ENCODE data around the gene USP44.

The USP44 gene

DNA sequence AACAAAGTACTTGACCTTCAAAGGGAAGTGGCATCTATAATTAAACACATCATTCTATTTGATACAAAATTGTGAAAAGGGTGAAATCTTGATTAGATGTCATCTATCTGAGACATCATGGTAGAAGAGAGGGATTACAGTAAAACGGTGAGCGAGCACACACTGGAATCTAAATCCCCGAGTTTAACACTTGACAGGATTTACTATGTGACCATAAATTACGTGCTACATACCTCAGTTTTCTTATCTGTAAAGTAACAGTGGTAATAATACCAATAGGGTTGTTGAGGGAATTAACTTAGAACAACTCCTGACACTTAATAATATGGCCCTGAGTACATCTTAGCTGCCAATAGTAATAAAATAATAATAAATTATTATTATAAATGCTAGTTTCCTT is 13.3 kb downstream of the USP44 start:
- no peak for TF ChIP-seq EZH2phosphoT487 (conservative IDR thresholded peaks at IDR 0.05; ENCODE audit: low read length)
- TF ChIP-seq, protein P1, sequence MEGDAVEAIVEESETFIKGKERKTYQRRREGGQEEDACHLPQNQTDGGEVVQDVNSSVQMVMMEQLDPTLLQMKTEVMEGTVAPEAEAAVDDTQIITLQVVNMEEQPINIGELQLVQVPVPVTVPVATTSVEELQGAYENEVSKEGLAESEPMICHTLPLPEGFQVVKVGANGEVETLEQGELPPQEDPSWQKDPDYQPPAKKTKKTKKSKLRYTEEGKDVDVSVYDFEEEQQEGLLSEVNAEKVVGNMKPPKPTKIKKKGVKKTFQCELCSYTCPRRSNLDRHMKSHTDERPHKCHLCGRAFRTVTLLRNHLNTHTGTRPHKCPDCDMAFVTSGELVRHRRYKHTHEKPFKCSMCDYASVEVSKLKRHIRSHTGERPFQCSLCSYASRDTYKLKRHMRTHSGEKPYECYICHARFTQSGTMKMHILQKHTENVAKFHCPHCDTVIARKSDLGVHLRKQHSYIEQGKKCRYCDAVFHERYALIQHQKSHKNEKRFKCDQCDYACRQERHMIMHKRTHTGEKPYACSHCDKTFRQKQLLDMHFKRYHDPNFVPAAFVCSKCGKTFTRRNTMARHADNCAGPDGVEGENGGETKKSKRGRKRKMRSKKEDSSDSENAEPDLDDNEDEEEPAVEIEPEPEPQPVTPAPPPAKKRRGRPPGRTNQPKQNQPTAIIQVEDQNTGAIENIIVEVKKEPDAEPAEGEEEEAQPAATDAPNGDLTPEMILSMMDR (IDR thresholded peaks at IDR 0.05; ENCODE audit: insufficient read depth, low read length, poor library complexity, severe bottlenecking), result no peak
- no peak overlapping the region for H3K9ac ChIP-seq (ENCODE audit: low read length)
- no peak overlapping the region for H2AFZ ChIP-seq (ENCODE audit: low read depth, low read length, severe bottlenecking)
- H3K36me3 ChIP-seq (ENCODE audit: low read length), result no peaks in the 10 kb centered on the region
- no peak overlapping the region for H3K4me3 ChIP-seq (ENCODE audit: insufficient read depth, low read length, poor library complexity, severe bottlenecking)
- H3K9me2 ChIP-seq (replicated peaks; ENCODE audit: insufficient read depth, low read length), result no peaks in the 10 kb centered on the region
- H3K4me2 ChIP-seq (ENCODE audit: low read depth, low read length, poor library complexity, severe bottlenecking), result no peak overlapping the region
- no peaks in the 10 kb centered on the region for H3K79me2 ChIP-seq (ENCODE audit: insufficient read depth, low read length)
- no peaks in the 10 kb centered on the region for H3K9me3 ChIP-seq (ENCODE audit: insufficient read depth, low read length)
- H3K27ac ChIP-seq (ENCODE audit: low read depth, low read length), result no peak overlapping the region
- no peaks in the 10 kb centered on the region for H3F3A ChIP-seq (ENCODE audit: insufficient read depth)
- H3K27me3 ChIP-seq (ENCODE audit: low read length), result no peaks in the 10 kb centered on the region
- no peaks in the 10 kb centered on the region for H4K20me1 ChIP-seq (ENCODE audit: low read depth, low read length)

DNA sequence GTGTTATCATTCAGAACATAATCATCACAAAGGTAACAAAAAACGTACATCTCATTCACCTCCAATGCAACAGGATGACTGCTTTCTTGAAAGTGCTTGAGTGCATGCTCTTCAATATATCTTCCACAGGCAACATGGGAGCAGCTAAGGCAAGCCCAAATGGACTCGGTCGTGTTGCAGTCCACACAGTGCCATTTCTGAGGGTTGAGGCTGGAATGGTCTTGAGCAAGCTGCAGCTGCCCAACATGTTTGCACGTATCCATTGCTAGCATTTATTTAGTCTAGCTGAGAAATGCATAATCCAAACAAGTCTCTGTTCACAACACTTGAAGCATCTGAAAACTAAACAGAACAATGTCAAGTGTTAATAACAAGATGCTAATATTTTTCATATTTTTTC is 17.3 kb downstream of the USP44 start:
- Histone ChIP-seq H3K4me3 (ENCODE audit: insufficient read depth, low read length, poor library complexity, severe bottlenecking) (no peak overlapping the region), H3K79me2 (ENCODE audit: insufficient read depth, low read length) (no peaks in the 10 kb centered on the region), H4K20me1 (ENCODE audit: low read depth, low read length) (no peaks in the 10 kb centered on the region), H3F3A (ENCODE audit: insufficient read depth) (no peaks in the 10 kb centered on the region), H3K9me3 (ENCODE audit: insufficient read depth, low read length) (no peaks in the 10 kb centered on the region), H3K36me3 (ENCODE audit: low read length) (no peaks in the 10 kb centered on the region), H3K9ac (ENCODE audit: low read length) (no peak overlapping the region), H3K27ac (ENCODE audit: low read depth, low read length) (no peak overlapping the region), H3K4me2 (ENCODE audit: low read depth, low read length, poor library complexity, severe bottlenecking) (no peak overlapping the region), H3K27me3 (ENCODE audit: low read length) (no peaks in the 10 kb centered on the region), H2AFZ (ENCODE audit: low read depth, low read length, severe bottlenecking) (no peak overlapping the region), H3K9me2 (replicated peaks; ENCODE audit: insufficient read depth, low read length) (no peaks in the 10 kb centered on the region)
- TF ChIP-seq, protein P1 (IDR thresholded peaks at IDR 0.05; ENCODE audit: insufficient read depth, low read length, poor library complexity, severe bottlenecking), result no peak
- no peak for TF ChIP-seq EZH2phosphoT487 (conservative IDR thresholded peaks at IDR 0.05; ENCODE audit: low read length)

DNA sequence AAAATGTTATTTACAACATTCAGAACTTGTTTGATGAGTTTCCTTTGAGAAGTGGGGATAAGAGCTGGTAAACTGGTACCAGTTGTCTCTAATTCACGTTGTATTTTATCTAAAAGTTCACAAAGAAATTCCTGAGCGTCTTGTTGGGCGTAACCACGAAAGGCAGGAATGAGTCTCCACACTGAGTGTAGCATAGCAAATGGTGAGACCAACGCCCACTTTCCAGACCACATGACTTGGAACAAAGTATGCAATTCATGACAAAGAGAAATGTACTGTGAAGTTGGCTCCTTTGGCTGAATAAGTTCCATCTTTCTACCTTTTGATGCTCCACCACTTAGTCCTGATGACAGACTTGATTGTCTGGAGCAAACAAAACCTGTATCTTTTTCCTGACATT is 18.4 kb downstream of the USP44 start:
- H2AFZ ChIP-seq (ENCODE audit: low read depth, low read length, severe bottlenecking), result no peak overlapping the region

More for the DNA sequence above, 18.4 kb downstream of the USP44 start:
- Histone ChIP-seq H3K27me3 (ENCODE audit: low read length) (no peaks in the 10 kb centered on the region), H3K9ac (ENCODE audit: low read length) (no peak overlapping the region), H3K9me2 (replicated peaks; ENCODE audit: insufficient read depth, low read length) (no peaks in the 10 kb centered on the region), H4K20me1 (ENCODE audit: low read depth, low read length) (no peaks in the 10 kb centered on the region), H3K4me2 (ENCODE audit: low read depth, low read length, poor library complexity, severe bottlenecking) (no peak overlapping the region), H3K27ac (ENCODE audit: low read depth, low read length) (no peak overlapping the region), H3K79me2 (ENCODE audit: insufficient read depth, low read length) (no peaks in the 10 kb centered on the region), H3K36me3 (ENCODE audit: low read length) (no peaks in the 10 kb centered on the region), H3K9me3 (ENCODE audit: insufficient read depth, low read length) (no peaks in the 10 kb centered on the region), H3F3A (ENCODE audit: insufficient read depth) (no peaks in the 10 kb centered on the region), H3K4me3 (ENCODE audit: insufficient read depth, low read length, poor library complexity, severe bottlenecking) (no peak overlapping the region)
- TF ChIP-seq, protein P1 (IDR thresholded peaks at IDR 0.05; ENCODE audit: insufficient read depth, low read length, poor library complexity, severe bottlenecking), result no peak
- TF ChIP-seq EZH2phosphoT487 (conservative IDR thresholded peaks at IDR 0.05; ENCODE audit: low read length), result no peak

Measured in SU-DHL-6 (cell line).